Measurements from ENCODE around the gene RBM4B. TPM values are rescaled to one million over a fixed set of nuclear protein-coding genes. Genes with fewer than 3 reads are reported as not detected.
A peak's percentile ranks its signal among the peaks of the same experiment; 100 is the strongest.

The RBM4B gene
- total RNA-seq, 1 donor from 2014 or later, result 29.3 TPM

GRCh38 chr11:66696146-66696545 lies 18.5 kb upstream of the RBM4B start:
- no peak for TF ChIP-seq CTCF (IDR thresholded peaks at IDR 0.05; ENCODE audit: unreplicated experiment)
- H3K4me1 Mint-ChIP-seq (ENCODE audit: unreplicated experiment), result peaks cover 3% of the 10 kb centered on the region
- DNase-seq (ENCODE audit: low spot score), result no peak
- H3K4me3 Mint-ChIP-seq (ENCODE audit: unreplicated experiment), result no peak overlapping the region
- peaks cover 20% of the 10 kb centered on the region for H3K36me3 Mint-ChIP-seq (ENCODE audit: low read depth, unreplicated experiment)
- no peaks in the 10 kb centered on the region for H3K9me3 Mint-ChIP-seq (ENCODE audit: unreplicated experiment)
- peaks cover 9% of the 10 kb centered on the region for H3K27me3 Mint-ChIP-seq (ENCODE audit: unreplicated experiment)
- no peak overlapping the region for H3K27ac Mint-ChIP-seq (ENCODE audit: unreplicated experiment)

- H3K27me3 Mint-ChIP-seq (ENCODE audit: unreplicated experiment), result peaks cover 8% of the 10 kb centered on the region
- H3K27ac Mint-ChIP-seq (ENCODE audit: unreplicated experiment), result no peak overlapping the region
- H3K4me1 Mint-ChIP-seq (ENCODE audit: unreplicated experiment), result peaks cover 3% of the 10 kb centered on the region
- H3K9me3 Mint-ChIP-seq (ENCODE audit: unreplicated experiment), result no peaks in the 10 kb centered on the region
- peak; percentile 93 for DNase-seq (ENCODE audit: low spot score)
- H3K4me3 Mint-ChIP-seq (ENCODE audit: unreplicated experiment), result no peak overlapping the region
- TF ChIP-seq CTCF (IDR thresholded peaks at IDR 0.05; ENCODE audit: unreplicated experiment), result peak; percentile 93
- H3K36me3 Mint-ChIP-seq (ENCODE audit: low read depth, unreplicated experiment), result peaks cover 20% of the 10 kb centered on the region
These were observed 17.1 kb upstream of the RBM4B start for GRCh38 chr11:66694732-66695207.

DNA sequence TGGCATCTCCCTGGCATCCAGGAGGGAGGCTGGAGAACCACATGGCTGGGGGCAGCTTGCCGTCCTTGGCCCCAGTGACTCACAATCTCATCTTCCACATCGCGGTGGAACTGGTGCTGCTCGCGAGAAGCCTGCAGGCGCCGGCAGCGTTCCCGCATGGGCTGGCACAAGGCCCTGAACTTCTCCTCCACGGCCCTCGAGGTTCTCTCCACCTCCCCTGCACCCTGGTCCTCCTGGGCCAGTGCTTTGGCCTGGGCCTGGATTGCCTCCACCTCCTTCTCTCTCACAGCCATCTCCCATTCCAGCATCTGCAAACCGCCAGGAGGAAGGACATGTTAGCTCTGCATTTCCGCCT lies 16.3 kb upstream of the RBM4B start:
- H3K27ac Mint-ChIP-seq (ENCODE audit: unreplicated experiment), result no peak overlapping the region
- H3K9me3 Mint-ChIP-seq (ENCODE audit: unreplicated experiment), result no peaks in the 10 kb centered on the region
- H3K36me3 Mint-ChIP-seq (ENCODE audit: low read depth, unreplicated experiment), result peaks cover 22% of the 10 kb centered on the region

DNA sequence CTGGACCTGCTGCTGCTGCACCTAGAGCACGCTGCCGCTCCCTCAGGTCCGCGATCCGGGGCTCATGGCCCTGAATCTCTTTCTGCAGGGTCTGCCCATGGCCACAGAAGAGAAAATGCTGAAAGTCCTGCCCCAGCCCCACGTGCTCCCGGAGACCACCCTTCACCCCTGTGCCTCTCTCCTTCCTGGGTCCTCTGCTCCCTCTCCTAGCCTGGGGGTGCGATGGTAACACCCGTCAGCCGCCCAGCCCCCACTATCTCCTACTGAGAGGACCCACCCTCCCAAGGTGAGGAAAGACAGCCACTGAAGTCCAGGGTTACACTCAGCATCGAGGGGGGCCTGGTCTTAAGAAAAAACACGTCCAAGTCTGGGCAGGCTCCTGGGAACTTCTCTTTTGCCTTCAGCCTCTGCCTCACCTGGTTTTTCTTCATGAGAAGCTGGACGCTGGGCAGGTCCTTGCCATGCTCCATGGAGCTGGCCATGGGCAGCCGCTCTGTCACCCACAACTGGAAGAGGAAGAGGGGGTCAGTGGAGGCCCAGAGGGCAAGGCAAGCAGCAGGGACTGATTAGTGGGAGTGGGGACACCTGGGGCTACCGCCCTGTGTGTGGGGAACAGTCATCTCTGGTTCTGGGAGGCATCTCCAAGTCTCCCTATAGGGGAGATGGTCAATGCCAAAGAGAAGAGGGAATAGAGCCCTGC lies 15.8 kb upstream of the RBM4B start:
- DNase-seq (ENCODE audit: low spot score), result no peak
- no peaks in the 10 kb centered on the region for H3K9me3 Mint-ChIP-seq (ENCODE audit: unreplicated experiment)
- no peak for TF ChIP-seq CTCF (IDR thresholded peaks at IDR 0.05; ENCODE audit: unreplicated experiment)
- no peaks in the 10 kb centered on the region for H3K4me1 Mint-ChIP-seq (ENCODE audit: unreplicated experiment)
- H3K36me3 Mint-ChIP-seq (ENCODE audit: low read depth, unreplicated experiment), result peaks cover 20% of the 10 kb centered on the region
- H3K27me3 Mint-ChIP-seq (ENCODE audit: unreplicated experiment), result peaks cover 12% of the 10 kb centered on the region
- no peak overlapping the region for H3K27ac Mint-ChIP-seq (ENCODE audit: unreplicated experiment)
- no peak overlapping the region for H3K4me3 Mint-ChIP-seq (ENCODE audit: unreplicated experiment)

More for the DNA sequence above, 16.3 kb upstream of the RBM4B start:
- Mint-ChIP-seq H3K27me3 (ENCODE audit: unreplicated experiment) (peaks cover 12% of the 10 kb centered on the region), H3K4me3 (ENCODE audit: unreplicated experiment) (no peak overlapping the region), H3K4me1 (ENCODE audit: unreplicated experiment) (peaks cover under 1% of the 10 kb centered on the region)
- TF ChIP-seq CTCF (IDR thresholded peaks at IDR 0.05; ENCODE audit: unreplicated experiment), result no peak
- no peak for DNase-seq (ENCODE audit: low spot score)

GRCh38 chr11:66692871-66693331 lies 15.2 kb upstream of the RBM4B start:
- no peak for TF ChIP-seq CTCF (IDR thresholded peaks at IDR 0.05; ENCODE audit: unreplicated experiment)
- Mint-ChIP-seq H3K4me1 (ENCODE audit: unreplicated experiment) (no peaks in the 10 kb centered on the region), H3K4me3 (ENCODE audit: unreplicated experiment) (no peak overlapping the region), H3K27ac (ENCODE audit: unreplicated experiment) (no peak overlapping the region), H3K9me3 (ENCODE audit: unreplicated experiment) (no peaks in the 10 kb centered on the region), H3K27me3 (ENCODE audit: unreplicated experiment) (peaks cover 14% of the 10 kb centered on the region), H3K36me3 (ENCODE audit: low read depth, unreplicated experiment) (peaks cover 24% of the 10 kb centered on the region)
- no peak for DNase-seq (ENCODE audit: low spot score)

All from endothelial cell (in vitro differentiated cells).